K562 (cell line): Measurements from ENCODE around the gene PHF5A. TPM values are rescaled to one million over a fixed set of nuclear protein-coding genes. Genes with fewer than 3 reads are reported as not detected.

Source experiments
- ATAC-seq: fragments of 200-7000 bp; cut with Tn5 transposase; 3 replicates; pipeline ENCODE4 v1.9.1; 2020; ENCODE audit warnings: moderate library complexity
- BruUV-seq: library from RNA; stranded (reverse); fragments of 400-500 nt; replicated peaks from 2 replicates; lab custom pipeline; 2021; lab: Mats Ljungman, UMichigan
- CTCF ChIA-PET: fragments of 300-600 bp; formaldehyde crosslinking; extraction: SDS; loops from one replicate; lab custom pipeline; 2021; ENCODE audit warnings: low intra/inter-chr PET ratio; lab: Yijun Ruan, JAX
- POLR2A ChIA-PET: fragments of 300-600, 350-650 bp; sonication (Branson Sonifier 250); formaldehyde crosslinking; extraction: SDS; loops from one replicate; lab custom pipeline; 2021; ENCODE audit warnings: antibody characterized with exemption, inconsistent platforms; lab: Yijun Ruan, JAX
- DNase-seq, 4 experiments: peaks; one replicate each; pipeline versions ENCODE4 v3.0.0 to v3.0.0-alpha.2; 2011 to 2018; ENCODE audit warnings: low spot score in 3 of 4, mixed read lengths in 3 of 4; ENCODE audit errors: extremely low read depth in 1 of 4
- FAIRE-seq: peaks from 2 replicates; lab custom pipeline; 2011; peaks lifted over from hg19 to GRCh38; lab: Jason Lieb, UNC
- H2AFZ ChIP-seq: 2 replicates; pipeline ENCODE4 v1.6.0; 2011; ENCODE audit warnings: low read depth, low read length, control low read depth, inconsistent platforms
- H3K27ac ChIP-seq: fragments of 200-600 bp; 3 replicates; pipeline ENCODE4 v1.8.0; 2011; ENCODE audit warnings: low read depth, mild to moderate bottlenecking, control low read depth, inconsistent platforms, low read length, moderate library complexity, mixed read lengths; ENCODE audit errors: extremely low read depth
- H3K27me3 ChIP-seq, 2 experiments: fragments of 300-600 bp in 1 of 2; 2 replicates in 1 of 2; 3 replicates in 1 of 2; pipeline versions ENCODE4 v1.6.0 to v1.8.0; 2011; ENCODE audit warnings: inconsistent platforms in 2 of 2, low read length in 2 of 2, mild to moderate bottlenecking in 1 of 2, mixed read lengths in 1 of 2, moderate library complexity in 1 of 2; ENCODE audit not compliant: control insufficient read depth in 2 of 2, insufficient read depth in 2 of 2
- H3K36me3 ChIP-seq: fragments of 300-600 bp; 3 replicates; pipeline ENCODE4 v1.8.0; 2011; ENCODE audit warnings: mild to moderate bottlenecking, low read length, inconsistent platforms; ENCODE audit not compliant: control insufficient read depth, insufficient read depth
- H3K4me1 ChIP-seq, 2 experiments: fragments of 200-600 bp in 1 of 2; replicated peaks in 1 of 2; 2 replicates in 1 of 2; 3 replicates in 1 of 2; pipeline versions ENCODE4 v1.5.1 to v1.8.0; 2011; ENCODE audit warnings: inconsistent platforms in 2 of 2, low read length in 2 of 2, mild to moderate bottlenecking in 1 of 2, mixed read lengths in 1 of 2, moderate library complexity in 1 of 2; ENCODE audit not compliant: control insufficient read depth in 2 of 2, insufficient read depth in 2 of 2
- H3K4me2 ChIP-seq: 2 replicates; pipeline ENCODE4 v1.6.1; 2011; ENCODE audit warnings: low read length, control low read depth, inconsistent platforms, mixed read lengths; ENCODE audit not compliant: insufficient read depth
- H3K4me3 ChIP-seq: fragments of 200-600 bp; sonication (generic), shearing (Covaris generic); 2 replicates; pipeline ENCODE4 v1.5.1; 2016; ENCODE audit warnings: control low read depth, inconsistent platforms
- H3K79me2 ChIP-seq: fragments of 200-600 bp; 3 replicates; pipeline ENCODE4 v1.8.0; 2011; ENCODE audit warnings: low read length, inconsistent platforms; ENCODE audit not compliant: control insufficient read depth, insufficient read depth
- H3K9ac ChIP-seq, 2 experiments: 2 replicates each; pipeline versions ENCODE4 v1.6.0 to v1.6.1; 2011; ENCODE audit warnings: low read depth in 2 of 2, low read length in 2 of 2, control low read depth in 1 of 2, inconsistent platforms in 1 of 2, mild to moderate bottlenecking in 1 of 2, mixed read lengths in 1 of 2; ENCODE audit not compliant: insufficient read depth in 1 of 2
- H3K9me1 ChIP-seq: one replicate; pipeline ENCODE4 v1.6.0; 2011; ENCODE audit warnings: inconsistent platforms, mild to moderate bottlenecking, low read length, moderate library complexity; ENCODE audit not compliant: control insufficient read depth, insufficient read depth
- H3K9me3 ChIP-seq: replicated peaks from 2 replicates; pipeline ENCODE4 v1.5.1; 2011; ENCODE audit warnings: low read depth, low read length, inconsistent platforms; ENCODE audit not compliant: control insufficient read depth, insufficient read depth
- H4K20me1 ChIP-seq: replicated peaks from 2 replicates; pipeline ENCODE4 v1.6.1; 2011; ENCODE audit warnings: low read length, inconsistent platforms, mixed read lengths; ENCODE audit not compliant: control insufficient read depth, insufficient read depth
- FOXK1 ChIP-seq: sonication (generic); formaldehyde crosslinking; IDR thresholded peaks from 2 replicates; pipeline ENCODE4 v1.8.0; 2022; ENCODE audit warnings: missing genetic modification reagents, mild to moderate bottlenecking, borderline replicate concordance
- GTF2E2 ChIP-seq: fragments of 200-800 bp; sonication (Bioruptor generic); IDR thresholded peaks from 2 replicates; pipeline ENCODE4 v1.6.1; 2016; ENCODE audit warnings: missing genetic modification characterization, missing compliant biosample characterization
- LARP7 ChIP-seq: fragments of 450-650 bp; IDR thresholded peaks from 2 replicates; pipeline ENCODE4 v1.6.1; 2016
- SIN3A ChIP-seq, 2 experiments: fragments of 150-350 bp in 1 of 2; IDR thresholded peaks; 2 replicates each; pipeline ENCODE4 v1.6.1; 2011 to 2016; ENCODE audit warnings: borderline replicate concordance in 2 of 2, low read depth in 2 of 2, low read length in 2 of 2, mild to moderate bottlenecking in 2 of 2, moderate library complexity in 2 of 2; ENCODE audit not compliant: control insufficient read depth in 1 of 2
- ZBTB7A ChIP-seq: IDR thresholded peaks from 2 replicates; pipeline ENCODE4 v1.6.1; 2011; ENCODE audit warnings: low read depth, mild to moderate bottlenecking, low read length, moderate library complexity, borderline replicate concordance; ENCODE audit not compliant: control insufficient read depth
- ZNF778 ChIP-seq: fragments of 450-650 bp; formaldehyde crosslinking; IDR thresholded peaks from 2 replicates; pipeline ENCODE4 v1.4.0; 2020; ENCODE audit warnings: mild to moderate bottlenecking, moderate library complexity
- WGBS: fragments of 100-300 bp; shearing (Covaris generic); methylation state at CpG from one replicate; pipeline ENCODE4 v1.1.6; 2016; ENCODE audit warnings: low coverage, mixed read lengths; ENCODE audit not compliant: insufficient coverage; ENCODE audit errors: missing lambda C conversion rate; 5-methylcytosine and 5-hydroxymethylcytosine counted together
- in situ Hi-C: fragments of 300-500 bp; cut with MboI; formaldehyde crosslinking; loops from 4 replicates; pipeline ENCODE4 v1.15.0; 2018; ENCODE audit warnings: inconsistent platforms, mixed read lengths
- intact Hi-C: fragments of 100-400 bp; cut with micrococcal nuclease; formaldehyde crosslinking; loops from 2 replicates; pipeline ENCODE4 v1.14.2; 2022
- polyA plus RNA-seq, 8 experiments: library from polyadenylated mRNA; depleted of rRNA in 4 of 8; stranded (reverse) in 5 of 8; unstranded in 3 of 8; fragments of >200 nt; fragmentation: Nextera tagmentation in 2 of 8; fragmentation: Illumina TruSeq in 1 of 8; extraction: Ambion mirVana in 2 of 8; extraction: Trizol in 1 of 8; gene quantifications; 2 replicates each; pipeline versions ENCODE4 v1.2.1 to v1.2.3, GENCODE V29; 2011 to 2014; ENCODE audit warnings: inconsistent platforms in 1 of 8, missing spikeins in 1 of 8
- total RNA-seq, 7 experiments: library from RNA; depleted of rRNA in 6 of 7; stranded (reverse); fragments of >200 nt in 6 of 7; fragmentation: Illumina TruSeq in 2 of 7; extraction: Trizol in 2 of 7; gene quantifications; 2 replicates each; pipeline versions ENCODE4 v1.2.1 to v1.2.3, GENCODE V29; 2011 to 2021; ENCODE audit warnings: low replicate concordance in 1 of 7
- TF ChIP-seq, protein P1 (sequence below): sonication (generic); formaldehyde crosslinking; IDR thresholded peaks from 2 replicates; pipeline ENCODE4 v1.8.1; 2023; ENCODE audit warnings: mild to moderate bottlenecking, missing genetic modification reagents, moderate library complexity
- TF ChIP-seq, protein P2 (sequence below): fragments of 250-450 bp; sonication (Bioruptor Pico); IDR thresholded peaks from 2 replicates; pipeline ENCODE4 v1.8.0; 2021; ENCODE audit warnings: moderate library complexity, mild to moderate bottlenecking, inconsistent platforms

PHF5A gene
- total and polyA plus RNA-seq, 9 of the 15 experiments (the other 6 are each of a cell fraction or from before 2014, with no cell fraction given), result 14.2 to 144 (median 101) TPM

DNA sequence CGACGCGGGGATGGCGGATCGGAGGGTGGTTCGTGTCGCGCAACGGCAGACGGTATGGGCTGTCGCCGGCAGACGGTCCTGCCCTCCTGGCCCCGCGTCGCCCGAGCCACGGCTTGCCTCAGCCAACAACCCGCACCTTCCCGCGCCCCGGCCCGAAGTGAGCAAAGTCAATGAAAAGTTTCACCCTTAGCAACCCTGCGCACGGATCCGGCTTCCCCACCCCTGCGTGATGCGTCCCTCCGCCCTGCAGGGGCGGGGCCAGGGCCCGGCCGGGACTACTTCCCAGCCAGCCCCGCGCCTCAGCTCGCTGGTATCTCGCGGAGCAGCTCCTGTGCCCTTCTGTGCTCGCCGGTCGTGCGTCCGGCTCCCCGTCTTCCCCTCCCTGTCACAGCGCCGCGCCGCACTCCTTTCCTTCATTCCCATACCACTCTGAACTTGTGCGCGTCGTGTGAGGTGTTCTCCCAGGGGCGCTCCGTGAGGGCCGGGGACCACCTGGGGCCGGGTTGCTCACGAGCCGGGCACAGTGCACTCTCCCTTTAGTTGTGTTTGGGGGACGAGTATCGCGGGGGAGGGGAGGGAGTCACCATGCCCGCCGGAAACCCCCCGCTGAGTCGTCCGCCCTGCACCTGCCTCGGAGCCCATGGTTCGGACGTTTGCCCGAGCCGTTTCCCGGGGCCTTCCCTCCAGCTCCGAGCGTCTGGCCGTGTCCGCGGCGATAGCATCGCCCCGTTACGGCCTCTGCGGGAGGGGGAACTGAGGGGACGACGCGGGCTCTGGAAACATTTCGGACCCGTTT lies 21.7 kb downstream of the PHF5A start, which contains the start of gene TOB2 (continued):
- TF ChIP-seq, protein P1, sequence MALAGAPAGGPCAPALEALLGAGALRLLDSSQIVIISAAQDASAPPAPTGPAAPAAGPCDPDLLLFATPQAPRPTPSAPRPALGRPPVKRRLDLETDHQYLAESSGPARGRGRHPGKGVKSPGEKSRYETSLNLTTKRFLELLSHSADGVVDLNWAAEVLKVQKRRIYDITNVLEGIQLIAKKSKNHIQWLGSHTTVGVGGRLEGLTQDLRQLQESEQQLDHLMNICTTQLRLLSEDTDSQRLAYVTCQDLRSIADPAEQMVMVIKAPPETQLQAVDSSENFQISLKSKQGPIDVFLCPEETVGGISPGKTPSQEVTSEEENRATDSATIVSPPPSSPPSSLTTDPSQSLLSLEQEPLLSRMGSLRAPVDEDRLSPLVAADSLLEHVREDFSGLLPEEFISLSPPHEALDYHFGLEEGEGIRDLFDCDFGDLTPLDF (CRISPR knock-in tag), result peak; percentile 83; the same call in 1 of the 2 replicates
- TF ChIP-seq ZNF778 (CRISPR knock-in tag) (no peak), FOXK1 (CRISPR knock-in tag) (peak; percentile 85; the same call in 1 of the 2 replicates)

DNA sequence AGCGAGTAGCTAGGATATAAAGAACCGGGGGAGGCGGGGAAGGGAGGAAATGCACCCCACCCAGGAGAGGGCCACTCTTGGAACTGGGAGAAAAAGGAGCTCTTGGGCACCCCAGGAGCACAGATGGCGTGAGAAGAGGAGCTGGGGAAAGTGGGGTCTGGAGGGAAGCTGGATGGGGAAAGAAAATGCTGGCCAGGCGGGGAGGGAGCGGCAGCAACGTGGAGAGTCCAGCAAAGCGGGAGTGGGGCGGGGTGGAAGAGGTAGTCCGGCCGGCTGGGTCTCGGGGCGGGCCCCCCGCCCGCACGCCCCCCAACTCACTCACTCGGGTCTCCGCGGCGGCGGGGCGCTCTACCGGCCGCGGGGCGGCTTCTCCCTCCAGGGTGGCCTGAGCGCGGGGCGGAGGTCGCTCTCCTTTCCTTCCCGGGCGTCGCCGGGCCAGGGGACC lies 22.4 kb downstream of the PHF5A start:
- FAIRE-seq, result no peak
- no peak for ATAC-seq
- BruUV-seq, result no TSS peak

More for the DNA sequence above, 22.4 kb downstream of the PHF5A start:
- in situ Hi-C loops, result no loop called here
- peaks cover 19% of the 10 kb centered on the region for H3K36me3 ChIP-seq
- peak overlapping the region; percentile 94 for H3K27ac ChIP-seq
- H3K4me3 ChIP-seq, result peak overlapping the region; percentile 92
- H3K4me1 ChIP-seq, result peaks cover 6 to 26% of the 10 kb centered on the region in 2 experiments; a peak in 4 of 5 replicates
- H3K9ac ChIP-seq, result peak overlapping the region; percentile 89 to 96
- WGBS, result 2% methylated on average over 8 of the region's 34 CpGs
- peak in 3 of 4 experiments; percentile 23 to 42 (median 39) for DNase-seq
- H3K9me3 ChIP-seq, result no peaks in the 10 kb centered on the region
- peak overlapping the region; percentile 40; the same call in 1 of the 2 replicates for H2AFZ ChIP-seq
- POLR2A ChIA-PET, result interaction anchor here (0.6 to 3.0 kb wide), 17 partner anchors 10 to 504 kb away, joined by 3 to 36 read pairs (median 4); partner anchors contain the start of genes ACO2, PHF5A and TEF
- H3K27me3 ChIP-seq, result no peaks in the 10 kb centered on the region
- H3K79me2 ChIP-seq, result peaks cover 65% of the 10 kb centered on the region
- H4K20me1 ChIP-seq, result peaks cover 6% of the 10 kb centered on the region
- intact Hi-C loops, result no loop called here
- TF ChIP-seq SIN3A (IDR thresholded peaks at IDR 0.05; ENCODE audit: borderline replicate concordance in 2 of 2, control insufficient read depth in 1 of 2, low read depth in 2 of 2, low read length in 2 of 2) (peak in 1 of 2 experiments; percentile 12; a peak in 1 of 4 replicates), GTF2E2 (peak; percentile 9; the same call in 1 of the 2 replicates), LARP7 (no peak), ZBTB7A (peak; percentile 58; the same call in 1 of the 2 replicates)
- TF ChIP-seq, protein P2, sequence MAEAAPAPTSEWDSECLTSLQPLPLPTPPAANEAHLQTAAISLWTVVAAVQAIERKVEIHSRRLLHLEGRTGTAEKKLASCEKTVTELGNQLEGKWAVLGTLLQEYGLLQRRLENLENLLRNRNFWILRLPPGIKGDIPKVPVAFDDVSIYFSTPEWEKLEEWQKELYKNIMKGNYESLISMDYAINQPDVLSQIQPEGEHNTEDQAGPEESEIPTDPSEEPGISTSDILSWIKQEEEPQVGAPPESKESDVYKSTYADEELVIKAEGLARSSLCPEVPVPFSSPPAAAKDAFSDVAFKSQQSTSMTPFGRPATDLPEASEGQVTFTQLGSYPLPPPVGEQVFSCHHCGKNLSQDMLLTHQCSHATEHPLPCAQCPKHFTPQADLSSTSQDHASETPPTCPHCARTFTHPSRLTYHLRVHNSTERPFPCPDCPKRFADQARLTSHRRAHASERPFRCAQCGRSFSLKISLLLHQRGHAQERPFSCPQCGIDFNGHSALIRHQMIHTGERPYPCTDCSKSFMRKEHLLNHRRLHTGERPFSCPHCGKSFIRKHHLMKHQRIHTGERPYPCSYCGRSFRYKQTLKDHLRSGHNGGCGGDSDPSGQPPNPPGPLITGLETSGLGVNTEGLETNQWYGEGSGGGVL (CRISPR knock-in tag), result no peak
- TF ChIP-seq, all 486 proteins: peak for 3
- Histone ChIP-seq H3K4me2 (peak overlapping the region; percentile 94), H3K9me1 (no peaks in the 10 kb centered on the region)
- CTCF ChIA-PET, result no interaction called here
